Activated naive CD8-positive, alpha-beta T cell treated with anti-CD3 and anti-CD28 coated beads, Interleukin-2, amount 50 U/mL, for 16 hours (primary cell): ENCODE measurements around the gene CARD6.
A peak's percentile ranks its signal among the peaks of the same experiment; 100 is the strongest.
"Not testable (repeated sequence)": the region's sequence is repeated elsewhere in the genome, so short reads cannot be mapped to it uniquely, and the experiment has no call there.

Experiments used
- DNase-seq: peaks from one replicate; pipeline ENCODE4 v3.0.0-alpha.2; 2020; ENCODE audit warnings: low read depth, low spot score

Gene CARD6

DNA sequence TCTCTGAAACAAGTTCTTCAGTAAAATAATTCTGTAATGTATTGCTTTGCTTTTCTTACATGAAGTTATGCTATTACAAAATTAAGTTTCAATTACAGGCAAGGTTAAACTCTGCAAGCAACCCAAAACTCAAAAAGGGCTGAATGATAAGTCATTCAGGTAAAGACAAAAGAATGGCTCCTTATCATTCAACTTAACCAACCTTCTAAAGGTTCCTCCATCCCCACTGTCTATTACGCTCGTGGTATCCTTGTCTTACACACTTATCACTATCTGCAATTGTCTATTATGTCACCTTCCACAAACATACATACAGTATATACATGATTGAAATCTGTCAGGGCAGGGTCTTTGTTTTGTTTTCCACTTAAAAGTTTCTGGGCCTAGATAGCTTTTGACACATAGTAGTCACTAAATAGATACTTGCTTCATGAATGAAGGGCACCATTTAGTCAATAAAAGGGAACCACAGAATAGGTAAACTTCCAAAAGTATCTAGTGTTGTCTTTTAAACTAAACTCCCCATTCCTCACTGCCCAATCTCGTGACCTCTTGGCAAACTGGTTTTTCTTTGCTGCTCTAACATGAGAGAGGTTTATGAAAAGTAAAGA is 13.0 kb upstream of the CARD6 start:
- DNase-seq, result no peak

GRCh38 chr5:40828690-40829661 is 12.2 kb upstream of the CARD6 start:
- no peak for DNase-seq

- DNase-seq, result no peak
Measured at GRCh38 chr5:40829748-40830533, 11.2 kb upstream of the CARD6 start.

DNA sequence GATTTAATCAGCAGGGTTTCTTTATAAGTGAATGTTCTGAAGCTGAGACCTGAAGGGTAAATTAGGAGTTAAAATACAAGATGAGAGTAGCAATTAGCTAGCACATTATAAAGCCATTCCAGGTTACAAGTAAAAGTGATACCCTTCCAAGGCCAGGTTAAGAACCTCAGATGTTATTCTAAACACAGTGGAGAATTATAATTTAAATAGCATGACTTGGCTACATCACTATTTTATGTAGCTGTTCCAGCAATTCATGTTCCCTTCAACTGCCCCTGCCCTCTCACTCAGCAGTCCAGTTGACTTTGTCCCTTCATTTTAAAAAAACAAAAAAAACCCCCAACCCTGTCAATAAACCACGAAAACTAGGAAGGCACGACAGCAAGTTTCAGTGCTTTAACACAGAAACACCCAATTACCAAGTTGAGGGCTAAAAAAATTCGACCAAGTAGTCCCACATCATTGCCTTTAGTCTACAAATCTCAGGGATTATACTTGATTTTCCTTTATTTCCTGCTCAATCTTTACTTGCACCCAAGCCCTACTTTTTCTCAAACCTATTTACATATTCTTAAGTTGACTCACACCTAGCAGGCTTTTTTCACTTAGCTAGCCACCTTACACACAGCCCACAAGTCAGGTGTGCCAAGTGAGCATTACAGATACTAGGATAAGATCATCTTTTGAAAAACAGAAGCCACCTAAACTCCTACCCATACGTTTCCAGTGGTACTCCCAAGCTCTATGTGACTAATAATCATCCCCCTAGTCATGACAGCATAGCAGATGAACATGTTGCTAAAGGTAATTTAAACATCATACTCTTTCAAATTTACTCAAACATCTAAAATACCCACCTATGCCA is 9.6 kb upstream of the CARD6 start:
- no peak for DNase-seq

- no peak for DNase-seq
Measured at GRCh38 chr5:40832345-40832744, 8.8 kb upstream of the CARD6 start.

- DNase-seq, result no peak
Measured at GRCh38 chr5:40833712-40834229, 7.4 kb upstream of the CARD6 start.

- no peak for DNase-seq
Measured at GRCh38 chr5:40834391-40834848, 6.7 kb upstream of the CARD6 start.

GRCh38 chr5:40834849-40835787 is 6.0 kb upstream of the CARD6 start, which contains the start of gene RPL37:
RPL37 (minus strand) TSS chr5:40835222; CDS start chr5:40835185, 37 bp downstream.
- DNase-seq, result peak; percentile 80

GRCh38 chr5:40838086-40838485 is 3.1 kb upstream of the CARD6 start:
- no peak for DNase-seq

- DNase-seq, result no peak
Measured at GRCh38 chr5:40842351-40842750, 1.2 kb downstream of the CARD6 start.

DNA sequence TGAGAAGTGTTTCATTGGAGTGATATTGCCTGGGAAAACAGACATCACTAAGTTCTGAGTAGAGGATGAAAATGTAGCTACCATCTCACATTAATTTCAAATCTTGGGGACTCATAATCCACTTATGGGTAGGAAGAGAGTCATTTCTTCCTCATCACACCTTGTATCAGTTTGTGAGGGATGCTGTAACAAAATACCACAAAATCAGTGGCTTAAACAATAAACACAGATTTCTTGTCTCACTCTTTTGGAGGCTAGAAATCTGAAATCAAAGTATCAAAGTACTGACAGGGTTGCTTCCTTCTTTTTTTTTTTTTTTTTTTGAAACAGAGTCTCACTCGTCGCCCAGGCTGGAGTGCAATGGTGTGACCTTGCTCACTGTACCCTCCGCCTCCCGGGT is 3.4 kb downstream of the CARD6 start:
- DNase-seq, result no peak

GRCh38 chr5:40846371-40846770 is 5.2 kb downstream of the CARD6 start:
- no peak for DNase-seq

- DNase-seq, result no peak
Measured at GRCh38 chr5:40847525-40847924, 6.4 kb downstream of the CARD6 start.

DNA sequence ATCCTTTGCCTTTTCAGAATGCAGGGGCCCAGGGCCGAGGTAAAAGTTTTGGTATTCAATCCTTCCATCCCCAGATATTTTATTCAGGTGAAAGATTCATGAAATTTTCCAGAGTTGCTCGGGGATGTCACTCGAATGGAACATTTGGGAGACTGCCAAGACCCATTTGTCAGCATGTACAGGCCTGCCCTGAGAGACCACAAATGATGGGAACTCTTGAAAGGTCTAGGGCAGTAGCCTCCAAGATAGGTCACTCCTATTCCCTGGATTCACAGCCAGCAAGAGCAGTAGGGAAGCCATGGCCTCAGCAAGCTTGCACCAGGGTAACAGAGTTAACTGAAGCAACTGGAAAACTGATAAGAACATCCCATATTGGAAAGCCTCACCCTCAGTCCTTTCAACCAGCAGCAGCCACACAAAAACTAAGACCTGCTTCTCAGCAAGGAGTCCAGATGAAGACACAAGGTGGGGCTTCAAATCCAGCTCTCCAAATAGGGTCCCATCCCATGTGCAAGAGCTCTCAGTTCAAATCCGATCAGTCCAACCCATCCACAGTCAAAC is 12.5 kb downstream of the CARD6 start:
- no peak for DNase-seq

DNA sequence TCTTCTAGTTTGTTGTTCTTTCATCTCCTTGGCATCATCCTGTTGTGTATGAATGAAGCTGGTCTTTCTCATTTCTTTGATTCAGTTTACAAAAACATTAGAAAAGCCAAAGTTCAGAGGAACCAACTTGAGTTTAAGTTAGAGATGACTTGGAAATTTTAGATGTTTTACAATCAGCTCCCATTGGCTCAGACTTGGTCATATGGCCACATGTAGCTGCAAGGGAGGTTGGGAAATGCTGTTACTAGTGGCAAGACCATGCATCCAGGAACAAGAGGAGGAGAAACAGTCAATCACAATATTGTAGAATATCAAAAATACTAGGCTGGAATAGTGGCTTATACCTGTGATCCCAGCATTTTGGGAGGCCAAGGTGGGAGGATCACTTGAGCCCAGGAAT is 19.5 kb downstream of the CARD6 start:
- DNase-seq, result no peak

GRCh38 chr5:40865004-40865403 is 23.8 kb downstream of the CARD6 start:
- not testable (repeated sequence) for DNase-seq

- no peak for DNase-seq
Measured at GRCh38 chr5:40866844-40867243, 25.7 kb downstream of the CARD6 start.

GRCh38 chr5:40869384-40869783 is 28.2 kb downstream of the CARD6 start:
- no peak for DNase-seq

DNA sequence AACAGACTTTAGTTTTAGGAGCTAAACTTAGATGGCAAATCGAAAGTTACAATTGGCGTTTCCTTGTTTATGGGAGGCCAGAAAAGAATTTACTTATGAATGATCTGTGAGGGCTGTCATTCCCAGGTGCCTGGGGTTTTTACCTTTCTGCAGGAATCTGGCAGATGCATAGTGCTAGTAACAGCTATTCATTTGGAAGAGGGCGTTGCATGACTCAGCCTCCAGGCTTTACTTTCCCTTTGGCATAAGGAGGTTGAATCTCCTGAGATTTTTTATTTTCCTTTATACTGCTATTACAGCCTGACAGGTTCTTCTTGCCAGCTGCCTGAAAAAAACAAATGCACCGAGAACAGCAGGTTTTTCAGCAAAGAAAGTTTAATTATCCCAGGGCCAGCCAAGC is 30.0 kb downstream of the CARD6 start:
- no peak for DNase-seq
